Upper lobe of left lung (tissue), 6 donors: ENCODE data around the gene VDR. TPM values are rescaled to one million over a fixed set of nuclear protein-coding genes. Genes with fewer than 3 reads are reported as not detected.

Experiments
- ATAC-seq, 2 donors: fragments of 200-7000 bp; cut with Tn5 transposase; one replicate each; pipeline ENCODE4 v1.9.1; 2022; ENCODE audit warnings: mild to moderate bottlenecking in 2 of 2, moderate library complexity in 2 of 2; ENCODE audit not compliant: low FRiP score in 2 of 2
- DNase-seq, 2 donors: peaks; one replicate each; pipeline ENCODE4 v3.0.0-alpha.2; 2019 to 2020
- H3K27ac ChIP-seq, 4 donors: fragments of 200-600 bp; sonication (generic); one replicate each; pipeline ENCODE4 v1.5.1; 2016 to 2019
- H3K27me3 ChIP-seq, 4 donors: fragments of 200-600 bp; sonication (generic); one replicate each; pipeline ENCODE4 v1.5.1; 2017 to 2019
- H3K36me3 ChIP-seq, 4 donors: fragments of 200-600 bp; sonication (generic); one replicate each; pipeline ENCODE4 v1.5.1; 2016 to 2019
- H3K4me1 ChIP-seq, 4 donors: fragments of 200-600 bp; sonication (generic); one replicate each; pipeline ENCODE4 v1.5.1; 2018 to 2019
- H3K4me3 ChIP-seq, 4 donors: fragments of 200-600 bp; sonication (generic); one replicate each; pipeline ENCODE4 v1.5.1; 2017 to 2019; ENCODE audit warnings: mild to moderate bottlenecking in 2 of 4, moderate library complexity in 1 of 4
- H3K9me3 ChIP-seq, 4 donors: fragments of 200-600 bp; sonication (generic); one replicate each; pipeline ENCODE4 v1.5.1; 2018 to 2019
- CTCF ChIP-seq, 6 experiments: fragments of 450-650 bp in 4 of 6; fragments of 200-600 bp in 2 of 6; sonication (generic) in 2 of 6; IDR thresholded peaks; one replicate each; pipeline ENCODE4 v1.5.1; 2016 to 2019; ENCODE audit warnings: antibody characterized with exemption in 6 of 6
- EP300 ChIP-seq, 4 donors: sonication (generic); formaldehyde crosslinking; IDR thresholded peaks; one replicate each; pipeline ENCODE4 v1.5.1; 2017; ENCODE audit warnings: antibody characterized with exemption in 4 of 4, control low read depth in 2 of 4
- POLR2A ChIP-seq, 4 donors: fragments of 450-650 bp; IDR thresholded peaks; one replicate each; pipeline ENCODE4 v1.5.1; 2016 to 2017; ENCODE audit warnings: antibody characterized with exemption in 4 of 4, mild to moderate bottlenecking in 2 of 4
- POLR2AphosphoS5 ChIP-seq, 2 donors: sonication (generic); formaldehyde crosslinking; IDR thresholded peaks; one replicate each; pipeline ENCODE4 v1.5.1; 2017; ENCODE audit warnings: antibody characterized with exemption in 2 of 2
- WGBS, 2 donors: methylation state at CpG; one replicate each; pipeline ENCODE4 v1.1.5; 2017 to 2018; 5-methylcytosine and 5-hydroxymethylcytosine counted together
- total RNA-seq, 6 donors: library from RNA; depleted of rRNA in 4 of 6; stranded (reverse); fragments of >200 nt in 4 of 6; gene quantifications; one replicate each; pipeline versions ENCODE4 v1.1.0 to v1.2.1, GENCODE V29; 2016 to 2021
- donor health status: DM: no; HTN: no; CAD: no; lungs with moderate emphysema.
- donor health status: DM: no; HTN: yes; CAD: no; lungs with severe emphysema.

VDR gene
- total RNA-seq, 6 donors from 2014 or later, result 23.0 to 41.1 (median 27.5) TPM

- Histone ChIP-seq H3K27ac (peak overlapping the region in 1 of 4 donors; percentile 32), H3K36me3 (peaks cover 59 to 100% (median 96%) of the 10 kb centered on the region in 4 donors), H3K4me1 (no peaks in the 10 kb centered on the region), H3K9me3 (no peaks in the 10 kb centered on the region), H3K27me3 (no peaks in the 10 kb centered on the region), H3K4me3 (no peak overlapping the region)
- 94 to 95% methylated on average over 5 to 16 of the region's 16 CpGs for WGBS, 2 donors
- no peak for DNase-seq
- TF ChIP-seq POLR2AphosphoS5 (IDR thresholded peaks at IDR 0.05) (no peak), CTCF (IDR thresholded peaks at IDR 0.05) (no peak), POLR2A (IDR thresholded peaks at IDR 0.05) (no peak), EP300 (IDR thresholded peaks at IDR 0.05) (no peak)
- ATAC-seq, result no peak
These were observed 112.9 kb downstream of the VDR start for GRCh38 chr12:47791874-47792273.

Other genes starting within 250 kb of the VDR start
- gene RPAP3, start 199.0 kb downstream of the VDR start, total RNA-seq, result 10 to 100 TPM in 5 of 6 donors, 1 to 10 TPM in 1; 6.5 to 28.0 (median 16.4) TPM
- gene ENDOU, start 179.5 kb downstream of the VDR start, total RNA-seq, result 1 to 10 TPM in 2 of 6 donors, under 1 TPM in 2, not detected in 2; 0.14 to 2.1 (median 0.83) TPM
- gene RAPGEF3, start 146.1 kb downstream of the VDR start, total RNA-seq, result 10 to 100 TPM; 19.0 to 94.0 (median 52.1) TPM
- gene SLC48A1, start 131.8 kb downstream of the VDR start, total RNA-seq, result 10 to 100 TPM; 26.5 to 36.5 (median 33.9) TPM
- 100 to 1,000 TPM in 4 of 6 donors, 10 to 100 TPM in 2; 66.6 to 164 (median 126) TPM for gene HDAC7, start 85.1 kb downstream of the VDR start, total RNA-seq
- gene TMEM106C, start 58.6 kb upstream of the VDR start, total RNA-seq, result 10 to 100 TPM; 32.8 to 90.6 (median 38.5) TPM
- gene COL2A1, start 99.5 kb upstream of the VDR start, total RNA-seq, result under 1 TPM in 1 of 6 donors, not detected in 5; 0.34 TPM
- 10 to 100 TPM in 4 of 6 donors, 1 to 10 TPM in 2; 6.3 to 27.3 (median 13.5) TPM for gene SENP1, start 201.1 kb upstream of the VDR start, total RNA-seq
- gene PFKM, start 214.4 kb upstream of the VDR start, total RNA-seq, result 10 to 100 TPM; 21.4 to 52.4 (median 36.3) TPM